ENCODE data around the gene ACBD3.
A peak's percentile ranks its signal among the peaks of the same experiment; 100 is the strongest.

ACBD3 gene

GRCh38 chr1:226158983-226159382 is 27.6 kb downstream of the ACBD3 start:
- Histone ChIP-seq H3K4me1 (ENCODE audit: insufficient read depth, low read length) (no peaks in the 10 kb centered on the region), H3K9ac (ENCODE audit: low read depth, low read length) (no peak overlapping the region), H3K27ac (ENCODE audit: low read length) (no peak overlapping the region), H3K27me3 (ENCODE audit: insufficient read depth, low read length) (no peaks in the 10 kb centered on the region), H3K9me3 (ENCODE audit: insufficient read depth, low read depth, low read length) (no peaks in the 10 kb centered on the region), H3K36me3 (ENCODE audit: insufficient read depth, low read depth, low read length) (peaks cover 88% of the 10 kb centered on the region), H3K4me3 (ENCODE audit: low read length) (no peak overlapping the region)

- no peaks in the 10 kb centered on the region for H3K4me1 ChIP-seq (ENCODE audit: insufficient read depth, low read length)
- H3K36me3 ChIP-seq (ENCODE audit: insufficient read depth, low read depth, low read length), result peaks cover 89% of the 10 kb centered on the region
- no peak overlapping the region for H3K4me3 ChIP-seq (ENCODE audit: low read length)
- no peaks in the 10 kb centered on the region for H3K27me3 ChIP-seq (ENCODE audit: insufficient read depth, low read length)
- H3K9ac ChIP-seq (ENCODE audit: low read depth, low read length), result no peak overlapping the region
- no peaks in the 10 kb centered on the region for H3K9me3 ChIP-seq (ENCODE audit: insufficient read depth, low read depth, low read length)
- H3K27ac ChIP-seq (ENCODE audit: low read length), result no peak overlapping the region
Measured at GRCh38 chr1:226158457-226158856, 28.1 kb downstream of the ACBD3 start.

- Histone ChIP-seq H3K36me3 (ENCODE audit: insufficient read depth, low read depth, low read length) (peaks cover 89% of the 10 kb centered on the region), H3K27ac (ENCODE audit: low read length) (no peak overlapping the region)
Measured at GRCh38 chr1:226157761-226158316, 28.7 kb downstream of the ACBD3 start.

DNA sequence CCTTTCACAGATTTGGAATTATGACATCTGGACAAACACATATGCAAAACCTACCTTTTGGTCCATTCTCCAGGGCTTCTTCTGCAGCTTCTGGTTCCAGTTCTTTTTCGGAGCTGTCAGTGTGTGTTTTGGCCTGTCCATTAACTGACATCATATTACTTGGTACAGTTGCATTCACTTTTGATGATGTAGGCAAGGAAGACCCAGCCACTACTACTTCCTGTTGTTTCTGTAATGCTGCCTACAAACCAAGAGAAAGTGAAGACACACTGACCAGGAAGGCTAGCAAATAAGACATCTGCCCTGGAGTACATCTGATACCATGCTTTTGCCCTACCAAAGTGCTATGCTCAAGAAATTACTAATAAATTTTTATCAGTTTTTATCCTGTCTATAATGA is 31.9 kb downstream of the ACBD3 start:
- H3K9ac ChIP-seq (ENCODE audit: low read depth, low read length), result no peak overlapping the region
- H3K4me3 ChIP-seq (ENCODE audit: low read length), result no peak overlapping the region
- H3K4me1 ChIP-seq (ENCODE audit: insufficient read depth, low read length), result no peaks in the 10 kb centered on the region
- no peaks in the 10 kb centered on the region for H3K27me3 ChIP-seq (ENCODE audit: insufficient read depth, low read length)
- no peak overlapping the region for H3K27ac ChIP-seq (ENCODE audit: low read length)
- H3K9me3 ChIP-seq (ENCODE audit: insufficient read depth, low read depth, low read length), result no peaks in the 10 kb centered on the region
- H3K36me3 ChIP-seq (ENCODE audit: insufficient read depth, low read depth, low read length), result peaks cover 85% of the 10 kb centered on the region

More at GRCh38 chr1:226157761-226158316, 28.7 kb downstream of the ACBD3 start:
- Histone ChIP-seq H3K9me3 (ENCODE audit: insufficient read depth, low read depth, low read length) (no peaks in the 10 kb centered on the region), H3K9ac (ENCODE audit: low read depth, low read length) (no peak overlapping the region), H3K27me3 (ENCODE audit: insufficient read depth, low read length) (no peaks in the 10 kb centered on the region), H3K4me3 (ENCODE audit: low read length) (no peak overlapping the region), H3K4me1 (ENCODE audit: insufficient read depth, low read length) (no peaks in the 10 kb centered on the region)

- Histone ChIP-seq H3K27me3 (ENCODE audit: insufficient read depth, low read length) (no peaks in the 10 kb centered on the region), H3K27ac (ENCODE audit: low read length) (no peak overlapping the region), H3K9ac (ENCODE audit: low read depth, low read length) (no peak overlapping the region), H3K9me3 (ENCODE audit: insufficient read depth, low read depth, low read length) (no peaks in the 10 kb centered on the region), H3K4me1 (ENCODE audit: insufficient read depth, low read length) (no peaks in the 10 kb centered on the region), H3K4me3 (ENCODE audit: low read length) (no peak overlapping the region), H3K36me3 (ENCODE audit: insufficient read depth, low read depth, low read length) (peaks cover 77% of the 10 kb centered on the region)
Measured at GRCh38 chr1:226149806-226150205, 36.7 kb downstream of the ACBD3 start.

- no peaks in the 10 kb centered on the region for H3K27me3 ChIP-seq (ENCODE audit: insufficient read depth, low read length)
- no peaks in the 10 kb centered on the region for H3K4me1 ChIP-seq (ENCODE audit: insufficient read depth, low read length)
- H3K4me3 ChIP-seq (ENCODE audit: low read length), result no peak overlapping the region
- H3K36me3 ChIP-seq (ENCODE audit: insufficient read depth, low read depth, low read length), result peaks cover 71% of the 10 kb centered on the region
- H3K9ac ChIP-seq (ENCODE audit: low read depth, low read length), result no peak overlapping the region
- H3K27ac ChIP-seq (ENCODE audit: low read length), result no peak overlapping the region
- no peaks in the 10 kb centered on the region for H3K9me3 ChIP-seq (ENCODE audit: insufficient read depth, low read depth, low read length)
Measured at GRCh38 chr1:226148121-226148648, 38.4 kb downstream of the ACBD3 start.

DNA sequence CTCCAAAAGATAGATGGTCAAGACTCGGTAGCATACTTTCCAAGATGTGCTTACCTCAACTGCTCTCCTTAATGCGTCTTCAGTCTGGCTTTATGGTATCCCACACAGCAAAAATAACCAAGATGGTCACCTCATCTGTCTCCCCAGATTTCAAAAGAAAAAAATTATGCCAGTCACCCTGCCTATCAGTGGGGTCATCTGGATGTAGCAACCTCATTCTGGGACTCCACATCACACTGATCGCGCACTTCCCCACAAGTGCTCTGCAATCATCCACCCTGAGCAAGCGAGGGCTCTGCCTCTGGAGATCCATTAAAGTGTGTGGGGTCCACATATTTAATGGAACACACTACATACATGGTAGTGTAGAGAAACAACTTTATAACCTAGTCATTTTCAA is 42.5 kb downstream of the ACBD3 start:
- Histone ChIP-seq H3K9ac (ENCODE audit: low read depth, low read length) (no peak overlapping the region), H3K27me3 (ENCODE audit: insufficient read depth, low read length) (no peaks in the 10 kb centered on the region), H3K36me3 (ENCODE audit: insufficient read depth, low read depth, low read length) (peaks cover 46% of the 10 kb centered on the region), H3K4me3 (ENCODE audit: low read length) (no peak overlapping the region), H3K9me3 (ENCODE audit: insufficient read depth, low read depth, low read length) (no peaks in the 10 kb centered on the region), H3K4me1 (ENCODE audit: insufficient read depth, low read length) (no peaks in the 10 kb centered on the region), H3K27ac (ENCODE audit: low read length) (no peak overlapping the region)

- H3K27ac ChIP-seq (ENCODE audit: low read length), result no peak overlapping the region
- no peak overlapping the region for H3K4me3 ChIP-seq (ENCODE audit: low read length)
Measured at GRCh38 chr1:226135709-226136108, 50.8 kb downstream of the ACBD3 start.

DNA sequence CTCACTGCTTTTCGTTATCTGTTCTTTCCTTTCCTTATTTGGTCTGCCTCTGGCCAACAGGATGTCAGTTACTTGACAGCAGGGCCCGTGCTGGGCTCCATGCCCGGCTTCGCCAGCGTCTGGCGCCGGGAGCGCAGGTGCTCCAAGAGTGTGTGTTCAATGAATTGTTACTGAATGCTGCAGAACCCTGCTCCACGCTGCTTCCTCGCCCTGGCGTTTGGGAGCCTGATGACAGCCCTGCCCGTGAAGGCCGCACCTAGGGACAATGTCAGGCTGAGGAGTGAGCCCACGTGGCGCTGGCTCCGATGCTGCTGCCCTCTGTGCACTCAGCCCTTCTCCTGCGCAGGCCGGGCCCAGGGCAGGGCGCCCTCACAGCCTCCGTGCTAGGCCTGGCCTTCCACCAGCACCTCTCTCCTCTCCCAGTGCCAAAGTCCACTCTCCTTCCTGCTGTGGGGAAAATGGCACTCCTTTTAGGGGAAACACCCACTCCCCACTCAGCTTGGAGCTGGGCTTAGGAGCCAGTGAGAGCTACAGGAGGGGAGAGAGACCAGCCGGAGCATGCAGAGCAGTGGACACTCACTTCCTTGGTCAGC is 51.4 kb downstream of the ACBD3 start:
- Histone ChIP-seq H3K9ac (ENCODE audit: low read depth, low read length) (peak overlapping the region; percentile 25; the same call in 1 of the 2 replicates), H3K36me3 (ENCODE audit: insufficient read depth, low read depth, low read length) (no peaks in the 10 kb centered on the region), H3K9me3 (ENCODE audit: insufficient read depth, low read depth, low read length) (no peaks in the 10 kb centered on the region), H3K27ac (ENCODE audit: low read length) (no peak overlapping the region), H3K4me3 (ENCODE audit: low read length) (no peak overlapping the region), H3K4me1 (ENCODE audit: insufficient read depth, low read length) (peaks cover 10% of the 10 kb centered on the region; the same call in 1 of the 2 replicates), H3K27me3 (ENCODE audit: insufficient read depth, low read length) (no peaks in the 10 kb centered on the region)

More at GRCh38 chr1:226135709-226136108, 50.8 kb downstream of the ACBD3 start:
- no peaks in the 10 kb centered on the region for H3K27me3 ChIP-seq (ENCODE audit: insufficient read depth, low read length)
- no peaks in the 10 kb centered on the region for H3K9me3 ChIP-seq (ENCODE audit: insufficient read depth, low read depth, low read length)
- H3K36me3 ChIP-seq (ENCODE audit: insufficient read depth, low read depth, low read length), result no peaks in the 10 kb centered on the region
- peaks cover 10% of the 10 kb centered on the region; the same call in 1 of the 2 replicates for H3K4me1 ChIP-seq (ENCODE audit: insufficient read depth, low read length)
- no peak overlapping the region; the same call in 1 of the 2 replicates for H3K9ac ChIP-seq (ENCODE audit: low read depth, low read length)

DNA sequence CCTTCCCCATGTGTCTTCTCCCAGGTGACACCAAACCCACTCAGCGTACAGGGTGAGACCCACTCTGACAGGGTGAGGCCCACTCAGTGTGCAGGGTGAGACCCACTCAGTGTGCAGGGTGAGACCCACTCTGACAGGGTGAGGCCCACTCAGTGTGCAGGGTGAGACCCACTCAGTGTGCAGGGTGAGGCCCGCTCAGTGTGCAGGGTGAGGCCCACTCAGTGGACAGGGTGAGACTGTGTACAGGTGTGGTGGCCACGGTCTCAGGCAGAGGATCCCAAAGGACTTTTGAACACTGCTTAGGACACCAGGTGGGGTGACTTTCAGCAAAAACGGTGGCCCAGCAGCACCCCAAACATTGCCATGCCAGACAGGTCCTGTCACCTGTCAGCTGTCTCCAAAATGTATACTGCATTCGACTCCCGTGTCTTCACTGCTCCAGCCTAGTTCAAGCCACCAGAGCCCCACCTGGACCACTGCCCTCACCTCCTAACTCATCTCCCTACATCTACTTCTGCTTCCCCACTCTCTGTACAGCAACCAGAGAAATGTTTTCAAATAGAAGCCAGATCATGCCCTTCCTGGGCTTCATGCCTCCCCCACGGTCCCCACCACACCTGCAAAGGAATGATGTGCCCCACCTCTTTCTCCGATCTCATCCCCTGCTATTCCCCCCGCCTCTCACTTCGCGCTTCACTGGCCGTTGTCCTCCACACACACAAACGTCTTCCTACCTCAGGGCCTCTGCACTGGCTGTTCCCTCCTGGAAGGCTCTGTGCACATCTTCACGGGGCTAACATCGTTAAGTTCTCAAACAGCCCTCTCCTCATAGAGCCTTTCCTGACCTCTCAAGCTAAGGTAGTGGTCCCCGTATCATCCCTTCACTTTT is 52.1 kb downstream of the ACBD3 start:
- Histone ChIP-seq H3K4me3 (ENCODE audit: low read length) (no peak overlapping the region), H3K27ac (ENCODE audit: low read length) (no peak overlapping the region), H3K4me1 (ENCODE audit: insufficient read depth, low read length) (peaks cover 10% of the 10 kb centered on the region; the same call in 1 of the 2 replicates), H3K9ac (ENCODE audit: low read depth, low read length) (no peak overlapping the region), H3K27me3 (ENCODE audit: insufficient read depth, low read length) (no peaks in the 10 kb centered on the region), H3K36me3 (ENCODE audit: insufficient read depth, low read depth, low read length) (no peaks in the 10 kb centered on the region), H3K9me3 (ENCODE audit: insufficient read depth, low read depth, low read length) (no peaks in the 10 kb centered on the region)

- Histone ChIP-seq H3K36me3 (ENCODE audit: insufficient read depth, low read depth, low read length) (no peaks in the 10 kb centered on the region), H3K9me3 (ENCODE audit: insufficient read depth, low read depth, low read length) (no peaks in the 10 kb centered on the region), H3K4me3 (ENCODE audit: low read length) (no peak overlapping the region), H3K9ac (ENCODE audit: low read depth, low read length) (no peak overlapping the region), H3K4me1 (ENCODE audit: insufficient read depth, low read length) (peaks cover 10% of the 10 kb centered on the region; the same call in 1 of the 2 replicates), H3K27me3 (ENCODE audit: insufficient read depth, low read length) (no peaks in the 10 kb centered on the region), H3K27ac (ENCODE audit: low read length) (no peak overlapping the region)
Measured at GRCh38 chr1:226133504-226134123, 52.9 kb downstream of the ACBD3 start.

Data from iPS-20b (cell line).